Endothelial cell (in vitro differentiated cells): ENCODE results near the gene AHRR. TPM values are rescaled to one million over a fixed set of nuclear protein-coding genes. Genes with fewer than 3 reads are reported as not detected.
A peak's percentile ranks its signal among the peaks of the same experiment; 100 is the strongest.

Experiments
- DNase-seq: peaks from one replicate; pipeline ENCODE4 v3.0.0; 2021; ENCODE audit warnings: low spot score
- H3K27ac Mint-ChIP-seq: one replicate; pipeline ENCODE4 v1.8.0; 2021; ENCODE audit warnings: mixed read lengths, inconsistent platforms; ENCODE audit not compliant: unreplicated experiment
- H3K27me3 Mint-ChIP-seq: one replicate; pipeline ENCODE4 v1.8.0; 2021; ENCODE audit warnings: mild to moderate bottlenecking, moderate library complexity, mixed read lengths, inconsistent platforms; ENCODE audit not compliant: unreplicated experiment
- H3K36me3 Mint-ChIP-seq: one replicate; pipeline ENCODE4 v1.8.0; 2021; ENCODE audit warnings: mild to moderate bottlenecking, low read depth, mixed read lengths, inconsistent platforms; ENCODE audit not compliant: unreplicated experiment
- H3K4me1 Mint-ChIP-seq: one replicate; pipeline ENCODE4 v1.8.0; 2021; ENCODE audit warnings: mild to moderate bottlenecking, mixed read lengths, inconsistent platforms; ENCODE audit not compliant: unreplicated experiment
- H3K4me3 Mint-ChIP-seq: one replicate; pipeline ENCODE4 v1.8.0; 2021; ENCODE audit warnings: mild to moderate bottlenecking, mixed read lengths, inconsistent platforms; ENCODE audit not compliant: unreplicated experiment
- H3K9me3 Mint-ChIP-seq: one replicate; pipeline ENCODE4 v1.8.0; 2021; ENCODE audit warnings: mixed read lengths, inconsistent platforms; ENCODE audit not compliant: unreplicated experiment
- total RNA-seq: library from RNA; stranded (reverse); fragmentation: NEBNext Ultra II Directional; extraction: Animal tissue kit (Norgen Biotek cat#: 25700); gene quantifications from one replicate; pipeline ENCODE4 v1.2.1, GENCODE V29; 2021; ENCODE audit not compliant: unreplicated experiment
- TF ChIP-seq, protein P1 (sequence below): fragments of 200-600 bp; sonication (generic); IDR thresholded peaks from one replicate; pipeline ENCODE4 v1.5.0; 2021; ENCODE audit warnings: antibody characterized with exemption; ENCODE audit not compliant: unreplicated experiment

Gene AHRR
- total RNA-seq, 1 donor from 2014 or later = 8.7 TPM

DNA sequence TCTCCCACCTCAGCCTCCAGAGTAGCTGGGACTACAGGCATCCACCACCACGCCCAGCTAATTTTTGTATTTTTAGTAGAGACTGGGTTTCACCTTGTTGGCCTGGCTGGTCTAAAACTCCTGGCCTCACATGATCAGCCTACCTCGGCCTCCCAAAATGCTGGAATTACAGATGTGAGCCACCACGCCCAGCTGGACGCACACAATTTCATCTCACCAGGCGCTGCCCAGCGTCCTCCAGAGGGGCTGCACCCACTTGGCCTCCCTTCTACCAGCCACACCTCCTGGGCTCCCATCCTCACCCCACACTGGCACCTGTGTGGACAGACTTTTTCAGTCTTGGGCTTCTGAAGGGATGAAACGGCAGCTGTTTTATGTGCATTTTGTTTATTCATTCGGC lies 117.7 kb downstream of the AHRR start:
- Mint-ChIP-seq H3K36me3 (peaks cover under 1% of the 10 kb centered on the region), H3K27me3 (peaks cover 5% of the 10 kb centered on the region)

DNA sequence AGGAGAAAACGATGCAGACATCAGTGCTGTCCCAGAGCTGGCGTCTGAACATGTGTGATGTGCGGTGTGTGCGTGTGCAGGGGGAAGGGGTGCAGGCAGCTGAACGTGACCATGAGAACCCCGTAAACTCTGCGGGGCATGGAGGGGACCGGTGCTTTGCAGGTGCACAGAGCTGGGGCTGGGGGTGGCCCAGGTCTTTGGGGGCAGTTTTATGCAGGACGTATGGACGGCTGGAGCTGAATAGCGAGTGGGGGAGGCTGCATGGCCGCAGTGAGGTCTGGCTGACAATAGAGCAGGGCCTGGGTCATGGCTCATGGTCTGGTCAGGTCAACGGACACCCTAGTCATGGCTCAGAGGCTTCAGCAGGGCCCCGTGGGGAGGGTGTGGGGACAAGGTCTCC lies 118.1 kb downstream of the AHRR start:
- no peak overlapping the region for H3K4me3 Mint-ChIP-seq
- no peak for DNase-seq
- H3K4me1 Mint-ChIP-seq = peaks cover 16% of the 10 kb centered on the region
- H3K27me3 Mint-ChIP-seq = peaks cover 8% of the 10 kb centered on the region
- TF ChIP-seq, protein P1, sequence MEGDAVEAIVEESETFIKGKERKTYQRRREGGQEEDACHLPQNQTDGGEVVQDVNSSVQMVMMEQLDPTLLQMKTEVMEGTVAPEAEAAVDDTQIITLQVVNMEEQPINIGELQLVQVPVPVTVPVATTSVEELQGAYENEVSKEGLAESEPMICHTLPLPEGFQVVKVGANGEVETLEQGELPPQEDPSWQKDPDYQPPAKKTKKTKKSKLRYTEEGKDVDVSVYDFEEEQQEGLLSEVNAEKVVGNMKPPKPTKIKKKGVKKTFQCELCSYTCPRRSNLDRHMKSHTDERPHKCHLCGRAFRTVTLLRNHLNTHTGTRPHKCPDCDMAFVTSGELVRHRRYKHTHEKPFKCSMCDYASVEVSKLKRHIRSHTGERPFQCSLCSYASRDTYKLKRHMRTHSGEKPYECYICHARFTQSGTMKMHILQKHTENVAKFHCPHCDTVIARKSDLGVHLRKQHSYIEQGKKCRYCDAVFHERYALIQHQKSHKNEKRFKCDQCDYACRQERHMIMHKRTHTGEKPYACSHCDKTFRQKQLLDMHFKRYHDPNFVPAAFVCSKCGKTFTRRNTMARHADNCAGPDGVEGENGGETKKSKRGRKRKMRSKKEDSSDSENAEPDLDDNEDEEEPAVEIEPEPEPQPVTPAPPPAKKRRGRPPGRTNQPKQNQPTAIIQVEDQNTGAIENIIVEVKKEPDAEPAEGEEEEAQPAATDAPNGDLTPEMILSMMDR = no peak
- H3K27ac Mint-ChIP-seq = no peak overlapping the region
- peaks cover 5% of the 10 kb centered on the region for H3K36me3 Mint-ChIP-seq
- no peaks in the 10 kb centered on the region for H3K9me3 Mint-ChIP-seq

More for the DNA sequence above, 117.7 kb downstream of the AHRR start:
- peaks cover 11% of the 10 kb centered on the region for H3K4me1 Mint-ChIP-seq
- DNase-seq = no peak
- H3K4me3 Mint-ChIP-seq = no peak overlapping the region
- H3K27ac Mint-ChIP-seq = no peak overlapping the region
- H3K9me3 Mint-ChIP-seq = no peaks in the 10 kb centered on the region
- TF ChIP-seq, protein P1 = no peak

DNA sequence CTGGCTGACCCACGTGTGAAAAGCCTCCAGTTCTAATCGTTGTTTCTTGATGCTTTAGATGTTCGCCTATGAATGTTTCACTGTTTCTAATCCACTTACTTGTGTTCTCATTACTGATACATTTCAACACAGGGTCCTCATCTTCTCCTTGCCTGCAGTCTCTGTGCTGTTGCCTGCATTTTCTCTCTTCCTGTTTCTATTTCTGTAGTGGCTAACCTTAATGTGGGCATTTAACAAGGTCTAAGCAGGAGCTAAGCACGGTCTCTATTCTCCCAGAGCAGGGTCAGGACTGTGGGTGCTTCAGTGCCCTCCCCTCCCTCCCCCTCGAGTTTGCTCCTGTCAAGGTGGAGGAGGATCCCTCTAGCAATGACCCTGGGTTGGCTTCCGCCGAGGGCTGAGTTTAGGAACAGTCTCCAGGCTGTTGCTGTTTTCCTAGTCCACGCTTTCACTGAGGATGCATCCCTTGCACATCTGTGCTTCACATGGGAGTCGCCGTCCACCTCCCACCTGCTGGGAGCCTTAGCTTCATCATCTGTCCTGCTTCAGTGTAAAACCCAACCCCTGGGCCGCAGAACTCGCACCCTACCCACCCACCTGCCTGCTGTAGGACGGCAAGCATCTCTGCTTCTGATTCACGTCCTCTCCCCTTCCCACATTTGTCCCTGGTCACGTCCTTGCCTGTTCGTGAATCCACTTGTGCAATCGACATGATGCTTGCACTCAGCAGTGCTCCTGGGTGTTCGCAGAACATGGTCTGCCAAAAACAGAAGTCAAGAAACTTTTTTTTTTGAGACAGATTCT lies 119.1 kb downstream of the AHRR start:
- Mint-ChIP-seq H3K27me3 (peaks cover 8% of the 10 kb centered on the region), H3K4me3 (no peak overlapping the region), H3K4me1 (peaks cover 16% of the 10 kb centered on the region), H3K9me3 (no peaks in the 10 kb centered on the region), H3K27ac (no peak overlapping the region), H3K36me3 (peaks cover 10% of the 10 kb centered on the region)
- TF ChIP-seq, protein P1 = no peak
- no peak for DNase-seq

DNA sequence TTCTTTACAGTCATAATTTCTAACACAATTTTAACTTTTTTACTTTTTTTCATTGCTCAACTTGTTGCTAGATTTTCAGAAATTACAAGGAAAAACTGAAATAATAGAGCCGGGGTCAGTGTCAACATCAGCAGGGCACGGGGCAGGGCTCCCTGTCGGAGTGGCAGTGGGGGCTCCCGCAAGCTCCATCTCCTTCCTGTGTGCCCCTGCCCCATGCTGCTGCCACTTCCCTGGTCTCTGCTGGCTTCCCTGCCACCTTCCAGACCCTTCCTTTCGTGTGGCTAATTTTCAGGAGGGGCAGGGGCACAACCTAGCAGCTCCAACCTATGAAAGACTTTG lies 120.5 kb downstream of the AHRR start:
- Mint-ChIP-seq H3K4me3 (peak overlapping the region; percentile 94), H3K4me1 (peaks cover 19% of the 10 kb centered on the region), H3K27ac (no peak overlapping the region), H3K36me3 (peaks cover 10% of the 10 kb centered on the region), H3K9me3 (no peaks in the 10 kb centered on the region), H3K27me3 (peaks cover 8% of the 10 kb centered on the region)
- DNase-seq = no peak
- TF ChIP-seq, protein P1 = no peak
